HepG2 (cell line): ENCODE measurements around the gene NUDT2. TPM values are rescaled to one million over a fixed set of nuclear protein-coding genes. Genes with fewer than 3 reads are reported as not detected.

Experiments
- AHR ChIP-seq: IDR thresholded peaks from 2 replicates; pipeline ENCODE4 v1.6.1; 2018; ENCODE audit warnings: missing genetic modification reagents, missing compliant biosample characterization
- CCAR2 ChIP-seq: fragments of 200-400 bp; formaldehyde crosslinking; optimal IDR thresholded peaks from 2 replicates; pipeline ENCODE3; 2018; ENCODE audit warnings: low read depth, mild to moderate bottlenecking, low read length, moderate library complexity
- CHCHD3 ChIP-seq: sonication (generic); formaldehyde crosslinking; IDR thresholded peaks from 2 replicates; pipeline ENCODE4 v1.8.0; 2022; ENCODE audit warnings: mild to moderate bottlenecking, missing genetic modification reagents, moderate library complexity
- DR1 ChIP-seq: sonication (generic); formaldehyde crosslinking; IDR thresholded peaks from 2 replicates; pipeline ENCODE4 v1.8.0; 2021; ENCODE audit warnings: mild to moderate bottlenecking, missing genetic modification reagents, inconsistent platforms
- FOSL2 ChIP-seq: sonication (generic); formaldehyde crosslinking; IDR thresholded peaks from 2 replicates; pipeline ENCODE4 v1.4.0; 2020; ENCODE audit warnings: missing genetic modification reagents
- GMEB1 ChIP-seq: sonication (generic); formaldehyde crosslinking; IDR thresholded peaks from 2 replicates; pipeline ENCODE4 v1.5.1; 2020; ENCODE audit warnings: missing genetic modification reagents, mild to moderate bottlenecking, borderline replicate concordance
- HDAC1 ChIP-seq: sonication (generic); formaldehyde crosslinking; IDR thresholded peaks from 2 replicates; pipeline ENCODE4 v1.5.1; 2020; ENCODE audit warnings: mild to moderate bottlenecking, missing genetic modification reagents
- HMGXB4 ChIP-seq, 2 experiments: sonication (generic) in 1 of 2; formaldehyde crosslinking in 1 of 2; IDR thresholded peaks; 2 replicates each; pipeline versions ENCODE4 v1.4.0 to v1.6.1; 2018 to 2020; ENCODE audit warnings: missing genetic modification reagents in 2 of 2, borderline replicate concordance in 1 of 2, low read depth in 1 of 2, mild to moderate bottlenecking in 1 of 2, missing biosample characterization in 1 of 2
- KDM2A ChIP-seq: sonication (generic); formaldehyde crosslinking; IDR thresholded peaks from 2 replicates; pipeline ENCODE4 v1.4.0; 2020; ENCODE audit warnings: low read depth, missing genetic modification reagents, borderline replicate concordance
- NFKB2 ChIP-seq: sonication (generic); formaldehyde crosslinking; IDR thresholded peaks from 2 replicates; pipeline ENCODE4 v1.4.0; 2020; ENCODE audit warnings: missing genetic modification reagents, borderline replicate concordance
- NR0B2 ChIP-seq: sonication (generic); formaldehyde crosslinking; IDR thresholded peaks from 2 replicates; pipeline ENCODE4 v1.4.0; 2020; ENCODE audit warnings: mild to moderate bottlenecking, missing genetic modification reagents
- RBM22 ChIP-seq: fragments of 200-400 bp; formaldehyde crosslinking; optimal IDR thresholded peaks from 2 replicates; pipeline ENCODE3; 2017; ENCODE audit warnings: mild to moderate bottlenecking, low read length, moderate library complexity
- REXO4 ChIP-seq: sonication (generic); formaldehyde crosslinking; IDR thresholded peaks from 2 replicates; pipeline ENCODE4 v1.8.0; 2022; ENCODE audit warnings: missing genetic modification reagents, mild to moderate bottlenecking, borderline replicate concordance
- SALL2 ChIP-seq: sonication (generic); formaldehyde crosslinking; IDR thresholded peaks from 2 replicates; pipeline ENCODE4 v1.8.1; 2023; ENCODE audit warnings: mild to moderate bottlenecking, missing genetic modification reagents, inconsistent platforms
- SMAD1 ChIP-seq: sonication (generic); formaldehyde crosslinking; IDR thresholded peaks from 2 replicates; pipeline ENCODE4 v1.4.0; 2020; ENCODE audit warnings: missing genetic modification reagents, low read depth, mild to moderate bottlenecking, borderline replicate concordance
- SMARCC2 ChIP-seq: fragments of 450-650 bp; IDR thresholded peaks from 2 replicates; pipeline ENCODE4 v1.6.1; 2017; ENCODE audit warnings: antibody characterized with exemption, mild to moderate bottlenecking
- ZNF646 ChIP-seq: sonication (generic); formaldehyde crosslinking; IDR thresholded peaks from 2 replicates; pipeline ENCODE4 v1.9.0; 2021; ENCODE audit warnings: mild to moderate bottlenecking, missing genetic modification reagents
- ZNF775 ChIP-seq: sonication (generic); formaldehyde crosslinking; IDR thresholded peaks from 2 replicates; pipeline ENCODE4 v1.4.0; 2020; ENCODE audit warnings: missing genetic modification reagents, mild to moderate bottlenecking, moderate library complexity, borderline replicate concordance
- polyA plus RNA-seq, 8 experiments: library from polyadenylated mRNA; depleted of rRNA in 3 of 8; stranded (reverse) in 7 of 8; unstranded in 1 of 8; fragments of >200 nt; fragmentation: Illumina TruSeq in 4 of 8; extraction: Trizol in 4 of 8; gene quantifications; 2 replicates each; pipeline versions ENCODE4 v1.2.1 to v1.2.3, GENCODE V29; 2011 to 2016; ENCODE audit warnings: low read depth in 4 of 8, missing spikeins in 1 of 8, mixed read lengths in 1 of 8; ENCODE audit not compliant: insufficient read depth in 1 of 8
- total RNA-seq, 5 experiments: library from RNA; depleted of rRNA; stranded (reverse); fragments of >200 nt; fragmentation: Illumina TruSeq; extraction: Trizol; gene quantifications; 2 replicates each; pipeline ENCODE4 v1.2.3, GENCODE V29; 2016; ENCODE audit warnings: low read depth in 1 of 5

The NUDT2 gene
- total and polyA plus RNA-seq, 2 of the 13 experiments (the other 11 are each of a cell fraction or from before 2014, with no cell fraction given), result 19.9 to 24.6 TPM

GRCh38 chr9:34380511-34381315, 51.3 kb downstream of the NUDT2 start (continued):
- no peak for TF ChIP-seq ZNF646
- no peak for TF ChIP-seq CCAR2
- peak in 1 of 2 experiments; percentile 77; a peak in 2 of 4 replicates for TF ChIP-seq HMGXB4 (CRISPR knock-in tag; IDR thresholded peaks at IDR 0.05; ENCODE audit: borderline replicate concordance in 1 of 2, low read depth in 1 of 2)
- TF ChIP-seq NFKB2 (CRISPR knock-in tag), result peak; percentile 92
- TF ChIP-seq ZNF775 (CRISPR knock-in tag), result no peak
- TF ChIP-seq NR0B2 (CRISPR knock-in tag), result peak; percentile 85
- TF ChIP-seq GMEB1 (CRISPR knock-in tag), result peak; percentile 61; the same call in 1 of the 2 replicates
- TF ChIP-seq REXO4 (CRISPR knock-in tag), result no peak; the same call in 1 of the 2 replicates
- TF ChIP-seq KDM2A (CRISPR knock-in tag), result peak; percentile 64
- no peak for TF ChIP-seq DR1 (CRISPR knock-in tag)
- TF ChIP-seq HDAC1 (CRISPR knock-in tag), result peak; percentile 76
- TF ChIP-seq RBM22, result no peak
- no peak for TF ChIP-seq AHR (CRISPR knock-in tag)
- TF ChIP-seq SMAD1, result no peak
- no peak; the same call in 1 of the 2 replicates for TF ChIP-seq SALL2 (CRISPR knock-in tag)
- TF ChIP-seq CHCHD3, result peak; percentile 31; the same call in 1 of the 2 replicates
- TF ChIP-seq SMARCC2, result no peak
- TF ChIP-seq FOSL2 (CRISPR knock-in tag), result no peak
